GM12872 (cell line): ENCODE results near the gene SLFN12.

Experiments used
- TF ChIP-seq, protein P1 (sequence below): IDR thresholded peaks from 3 replicates; pipeline ENCODE4 v1.5.1; 2011; ENCODE audit warnings: low read depth, mild to moderate bottlenecking, low read length, moderate library complexity; ENCODE audit not compliant: insufficient read depth

SLFN12 gene

GRCh38 chr17:35432176-35433074, at the start of gene SLFN12:
SLFN12 (minus strand) TSS chr17:35432500; CDS start chr17:35423028, 9,472 bp downstream.
- TF ChIP-seq, protein P1, sequence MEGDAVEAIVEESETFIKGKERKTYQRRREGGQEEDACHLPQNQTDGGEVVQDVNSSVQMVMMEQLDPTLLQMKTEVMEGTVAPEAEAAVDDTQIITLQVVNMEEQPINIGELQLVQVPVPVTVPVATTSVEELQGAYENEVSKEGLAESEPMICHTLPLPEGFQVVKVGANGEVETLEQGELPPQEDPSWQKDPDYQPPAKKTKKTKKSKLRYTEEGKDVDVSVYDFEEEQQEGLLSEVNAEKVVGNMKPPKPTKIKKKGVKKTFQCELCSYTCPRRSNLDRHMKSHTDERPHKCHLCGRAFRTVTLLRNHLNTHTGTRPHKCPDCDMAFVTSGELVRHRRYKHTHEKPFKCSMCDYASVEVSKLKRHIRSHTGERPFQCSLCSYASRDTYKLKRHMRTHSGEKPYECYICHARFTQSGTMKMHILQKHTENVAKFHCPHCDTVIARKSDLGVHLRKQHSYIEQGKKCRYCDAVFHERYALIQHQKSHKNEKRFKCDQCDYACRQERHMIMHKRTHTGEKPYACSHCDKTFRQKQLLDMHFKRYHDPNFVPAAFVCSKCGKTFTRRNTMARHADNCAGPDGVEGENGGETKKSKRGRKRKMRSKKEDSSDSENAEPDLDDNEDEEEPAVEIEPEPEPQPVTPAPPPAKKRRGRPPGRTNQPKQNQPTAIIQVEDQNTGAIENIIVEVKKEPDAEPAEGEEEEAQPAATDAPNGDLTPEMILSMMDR = no peak

DNA sequence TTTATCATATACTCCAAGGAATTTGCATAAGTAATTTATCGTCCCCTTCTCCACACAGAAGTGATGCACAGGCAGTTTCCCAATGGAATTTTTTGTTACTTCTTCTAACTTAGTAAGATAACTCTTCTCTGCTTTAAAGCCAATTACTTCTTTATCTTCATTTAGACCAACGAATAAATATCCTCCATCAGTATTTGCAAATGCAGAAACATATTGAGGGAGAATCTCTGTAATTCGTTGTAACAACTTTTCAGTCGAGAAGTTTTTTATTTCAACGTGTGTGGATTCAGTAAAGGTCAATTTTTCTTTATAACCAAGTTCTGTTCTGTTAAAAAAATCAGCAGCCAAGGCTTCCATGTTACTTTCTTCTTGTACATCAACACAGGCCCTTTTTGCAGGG, 47.0 kb upstream of the SLFN12 start:
- TF ChIP-seq, protein P1 = no peak

DNA sequence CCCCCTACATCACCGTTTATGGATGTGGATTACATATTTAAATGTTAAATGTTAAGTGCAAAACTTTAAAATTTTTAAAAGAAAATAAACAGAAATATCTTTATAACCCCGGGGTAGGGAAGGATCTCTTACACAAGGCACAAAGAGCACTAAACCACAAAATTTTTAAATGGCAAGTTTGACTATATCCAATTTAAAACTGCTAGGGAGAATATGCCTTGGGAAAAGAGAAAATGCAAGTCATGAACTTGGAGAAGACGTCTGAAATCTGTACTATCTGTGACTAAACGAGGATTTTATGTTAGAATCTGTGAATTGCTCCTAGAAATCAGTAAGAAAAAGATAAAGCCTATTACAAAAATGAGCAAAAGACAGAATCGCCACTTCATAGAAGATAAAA, 44.9 kb upstream of the SLFN12 start:
- TF ChIP-seq, protein P1 = no peak

GRCh38 chr17:35476283-35476820, 44.1 kb upstream of the SLFN12 start:
- TF ChIP-seq, protein P1 = no peak

- TF ChIP-seq, protein P1 = no peak
Measured at GRCh38 chr17:35468475-35468874, 36.2 kb upstream of the SLFN12 start.

- TF ChIP-seq, protein P1 = no peak
Measured at GRCh38 chr17:35467824-35468223, 35.5 kb upstream of the SLFN12 start.

DNA sequence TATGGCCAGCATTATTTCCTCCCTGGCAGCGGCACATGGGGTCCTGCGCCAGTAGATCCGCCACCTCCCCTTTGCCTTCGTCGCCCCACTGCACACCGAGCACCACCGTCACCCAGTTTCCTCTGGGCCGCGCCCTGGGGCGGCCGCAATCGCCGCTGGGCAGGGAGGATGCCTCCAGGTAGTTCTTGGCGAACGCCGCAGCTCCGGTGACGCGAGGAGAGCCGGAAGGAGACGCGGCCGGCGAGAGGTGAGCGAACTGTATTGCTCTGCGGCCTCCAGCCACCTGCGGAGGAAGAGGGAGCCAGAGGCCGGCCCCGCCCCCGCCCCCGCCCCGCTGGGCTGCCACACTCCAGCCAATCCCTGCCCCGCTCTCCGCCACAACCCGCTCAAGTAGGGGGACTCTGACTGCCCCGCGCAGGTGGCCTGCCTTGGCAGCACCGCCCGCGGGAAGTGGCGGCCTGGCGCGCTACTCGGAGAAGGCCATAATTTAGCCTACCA, 28.1 kb upstream of the SLFN12 start:
- TF ChIP-seq, protein P1 = no peak
